Activated CD4-positive, alpha-beta T cell treated with anti-CD3 and anti-CD28 coated beads, Interleukin-10, Interleukin-2, amounts not matched to agents 100 ng/mL and 50 ng/mL, durations not matched to agents 16 hours and 8 hours (primary cell): Measurements from ENCODE around the gene ETV4.

Experiments
- DNase-seq: peaks from one replicate; pipeline ENCODE4 v3.0.0-alpha.2; 2020

The ETV4 gene

GRCh38 chr17:43546319-43547188 lies at the start of gene ETV4:
ETV4 (minus strand) TSS chr17:43546340; CDS start chr17:43545617, 723 bp downstream.
- DNase-seq, result peak; percentile 96

GRCh38 chr17:43595466-43595865 lies 49.3 kb upstream of the ETV4 start:
- no peak for DNase-seq

DNA sequence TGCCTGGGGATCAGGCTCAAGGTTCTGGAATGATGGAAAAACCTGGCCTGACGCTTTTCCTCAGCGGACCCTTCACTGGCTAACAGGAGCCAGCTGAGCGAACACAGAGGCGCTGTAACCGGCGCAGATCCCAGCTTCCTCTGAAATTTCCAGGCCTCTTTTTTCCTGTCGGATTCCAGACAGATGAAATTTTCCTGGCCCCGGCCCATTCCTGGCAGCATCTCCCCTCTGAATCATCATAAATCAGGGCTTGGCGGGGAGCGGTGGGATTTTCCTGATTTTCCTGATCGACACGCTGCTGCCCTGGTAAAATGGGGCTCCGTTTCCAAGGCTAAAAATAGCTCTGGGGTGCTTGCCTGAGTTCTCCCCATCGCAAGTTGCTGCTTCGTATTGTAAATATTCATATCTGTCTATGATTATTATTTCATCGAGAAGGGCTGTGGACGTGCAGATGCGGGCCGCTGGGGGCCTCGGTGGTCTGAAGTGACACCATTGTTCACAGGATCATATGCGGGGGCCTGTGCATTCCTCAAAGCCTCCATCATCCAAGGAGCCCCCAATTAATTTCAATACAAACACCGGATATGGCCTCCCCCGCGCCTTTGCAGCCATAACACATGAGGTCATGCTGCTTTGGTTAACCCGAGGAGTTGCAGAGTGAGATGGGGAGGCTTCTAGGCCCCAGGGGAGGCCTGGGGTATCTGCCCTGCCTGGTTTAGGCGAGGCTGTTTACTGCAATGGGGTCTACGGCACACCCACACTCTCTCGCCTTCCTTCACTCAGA lies 45.8 kb upstream of the ETV4 start:
- DNase-seq, result no peak

DNA sequence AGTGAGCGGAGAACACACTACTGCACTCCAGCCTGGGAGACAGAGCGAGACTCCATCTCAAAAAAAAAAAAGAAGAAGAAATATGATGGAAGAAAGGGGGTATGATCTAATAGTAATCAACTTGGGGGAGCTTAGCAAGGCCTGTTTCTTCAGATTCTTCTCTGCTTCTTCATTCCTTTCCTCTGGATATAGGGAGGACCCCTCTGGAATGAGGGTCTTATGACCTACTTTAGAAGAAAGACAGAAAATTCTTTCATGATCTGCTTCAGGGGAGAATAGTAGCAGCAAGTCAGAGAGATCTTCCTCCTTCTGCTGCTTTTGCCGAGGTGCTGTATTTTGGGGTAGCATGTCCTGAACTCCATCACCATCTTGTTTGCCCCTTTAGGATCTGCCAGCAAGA lies 44.9 kb upstream of the ETV4 start:
- DNase-seq, result no peak

GRCh38 chr17:43588664-43589435 lies 42.7 kb upstream of the ETV4 start:
- DNase-seq, result no peak

DNA sequence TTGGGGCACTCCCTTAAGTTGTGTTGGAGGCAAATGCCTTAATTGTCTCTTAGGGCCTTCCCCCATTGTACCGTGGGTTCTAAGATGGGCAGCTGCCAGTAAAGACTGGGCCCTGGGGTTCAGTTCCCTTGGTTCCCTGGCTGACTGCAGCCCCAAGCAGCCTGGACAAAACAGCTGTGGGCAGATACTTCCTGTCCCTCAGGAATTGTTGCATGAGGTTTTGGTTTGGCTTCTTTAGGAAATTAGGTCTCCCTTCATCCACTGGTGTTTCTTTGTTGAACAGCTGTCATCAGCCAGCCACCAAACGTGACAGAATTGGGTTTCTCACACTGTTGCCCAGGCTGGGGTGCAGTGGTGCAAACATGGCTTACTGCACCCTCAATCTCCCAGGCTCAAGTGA lies 42.0 kb upstream of the ETV4 start:
- no peak for DNase-seq

DNA sequence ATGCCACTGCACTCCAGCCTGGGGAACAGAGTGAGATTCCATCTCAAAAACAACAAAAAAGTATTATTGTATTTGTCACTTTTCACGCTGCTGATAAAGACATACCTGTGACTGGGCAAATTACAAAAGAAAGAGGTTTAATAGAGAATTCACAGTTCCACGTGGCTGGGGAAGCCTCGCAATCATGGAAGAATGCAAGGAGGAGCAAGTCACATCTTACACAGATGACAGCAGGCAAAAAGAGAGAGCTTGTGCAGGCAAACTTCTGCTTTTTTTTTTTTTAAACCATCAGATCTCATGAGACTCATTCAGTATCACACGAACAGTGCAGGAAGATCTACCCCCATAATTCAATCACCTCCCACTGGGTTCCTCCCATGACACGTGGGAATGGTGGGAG lies 41.5 kb upstream of the ETV4 start:
- no peak for DNase-seq

DNA sequence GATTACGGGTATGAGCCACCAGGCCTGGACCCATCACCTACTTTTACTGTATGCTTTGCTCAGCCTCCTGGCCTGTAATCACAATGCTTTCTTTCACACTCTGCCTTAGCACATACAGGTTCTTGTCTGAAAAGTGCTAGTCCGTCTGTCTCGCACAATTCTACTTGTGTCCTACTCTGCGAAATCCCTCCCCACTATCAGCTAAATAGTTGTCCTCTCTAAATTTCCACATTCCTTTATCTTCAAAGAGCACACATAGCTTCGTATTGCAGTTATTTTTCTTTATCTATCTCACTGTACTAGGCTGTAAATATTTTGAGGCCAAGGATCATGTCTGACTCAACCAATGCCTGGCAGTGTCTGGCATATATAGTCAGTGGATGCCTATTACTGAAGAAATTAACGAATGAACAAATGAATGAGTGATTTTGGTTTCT lies 38.5 kb upstream of the ETV4 start:
- DNase-seq, result no peak

GRCh38 chr17:43583332-43583731 lies 37.2 kb upstream of the ETV4 start:
- DNase-seq, result no peak

- DNase-seq, result no peak
These were observed 35.5 kb upstream of the ETV4 start for GRCh38 chr17:43581613-43582012.

DNA sequence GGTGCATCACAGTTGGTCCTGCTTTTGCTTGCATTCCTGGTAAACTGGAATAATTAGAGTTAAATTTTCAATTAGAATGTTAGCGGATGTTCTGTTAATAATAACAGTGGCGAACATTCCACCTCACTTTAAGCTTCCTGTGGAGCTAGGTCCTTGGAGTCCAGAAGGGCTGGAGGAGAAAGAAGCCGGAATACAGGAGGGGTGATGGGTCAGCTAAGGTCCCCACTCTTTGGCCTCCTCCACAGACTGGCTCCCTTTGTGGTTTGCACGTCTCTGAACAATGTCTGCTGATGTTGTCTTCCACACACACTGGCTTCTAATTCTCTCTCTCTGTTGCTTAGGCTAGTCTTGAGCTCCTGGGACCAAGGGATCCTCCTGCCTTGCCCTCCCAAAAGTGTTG lies 35.0 kb upstream of the ETV4 start:
- DNase-seq, result no peak

DNA sequence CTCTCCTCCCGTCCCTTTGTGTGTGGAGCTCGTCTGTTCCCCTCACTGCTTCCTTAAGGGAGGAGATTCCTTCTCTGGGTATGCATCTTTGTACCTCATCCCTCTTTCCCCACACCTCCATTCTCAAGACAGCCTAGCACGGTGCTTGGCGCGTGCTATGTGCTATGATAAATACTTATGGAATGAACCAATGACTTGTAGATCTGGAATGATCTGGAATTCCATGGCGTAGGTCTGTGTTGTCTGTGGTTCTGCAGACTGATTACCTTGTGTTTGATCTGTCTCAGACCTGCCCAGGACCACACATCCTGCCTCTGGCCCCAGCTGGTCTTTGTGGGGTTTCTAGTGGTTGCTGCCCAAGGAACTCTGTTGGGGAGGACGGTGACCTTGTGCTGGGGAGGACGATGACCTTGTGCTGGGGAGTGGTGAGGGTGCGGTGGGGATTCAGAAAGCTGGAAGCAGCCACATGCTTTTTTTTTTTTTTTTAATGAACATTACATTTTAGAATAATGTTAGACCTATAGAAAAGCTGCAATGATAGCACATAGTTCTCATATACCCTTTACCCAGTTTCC lies 33.5 kb upstream of the ETV4 start:
- DNase-seq, result no peak

DNA sequence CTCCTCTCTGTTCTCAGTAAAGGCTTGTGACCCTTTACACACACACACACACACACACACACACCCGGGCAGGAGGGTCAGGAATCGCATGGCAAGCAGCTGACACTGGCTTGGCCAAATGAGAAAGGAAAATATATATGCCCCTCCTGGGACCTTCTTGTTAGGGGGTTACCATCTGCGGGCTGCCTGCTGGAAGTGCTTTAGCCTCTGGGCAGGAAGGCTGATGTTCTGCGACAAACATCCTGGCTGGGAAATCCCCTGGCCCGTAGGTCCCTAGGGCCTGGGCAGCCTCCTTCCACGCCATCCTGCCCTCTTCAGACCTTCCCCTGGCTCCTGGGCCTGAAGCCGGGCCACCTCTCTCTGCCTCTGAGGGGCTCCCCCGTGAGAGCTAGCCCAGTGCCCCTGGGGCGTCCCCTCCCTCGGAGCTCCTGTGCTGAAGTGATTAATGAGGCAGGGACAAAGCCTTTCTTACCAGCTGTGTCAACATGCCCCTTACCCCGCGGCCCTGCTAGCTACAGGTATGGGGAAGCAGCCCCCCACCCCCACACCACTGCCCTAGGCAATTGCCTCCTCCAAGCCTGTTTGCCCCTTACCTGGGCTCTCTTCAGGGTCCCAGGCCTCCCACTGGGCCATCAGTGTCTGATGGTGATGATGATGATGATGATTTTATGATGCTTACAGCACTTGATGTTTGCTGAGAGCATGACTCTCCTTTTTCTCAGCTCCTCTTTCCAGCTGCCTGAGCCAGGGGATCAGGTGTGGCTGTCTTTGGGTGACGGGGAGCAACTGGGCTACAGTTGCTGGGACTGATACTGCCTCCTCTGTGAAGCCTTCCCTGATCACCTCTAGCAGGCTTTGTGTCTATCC lies 32.8 kb upstream of the ETV4 start:
- DNase-seq, result peak; percentile 58

DNA sequence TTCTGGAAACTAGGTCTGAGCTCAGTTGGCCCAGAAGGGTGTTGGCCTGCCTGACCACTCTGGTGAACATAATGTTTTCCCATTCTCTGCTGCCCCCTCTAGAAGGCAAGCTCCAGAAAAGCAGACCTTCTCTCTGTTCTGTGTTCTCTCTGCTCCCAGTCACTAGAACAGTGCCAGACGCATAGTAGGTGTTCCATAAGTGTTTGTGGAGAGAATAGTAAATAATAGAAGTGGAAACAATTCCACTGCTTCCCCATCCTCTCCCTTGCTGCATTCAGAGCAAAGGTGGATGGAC lies 32.2 kb upstream of the ETV4 start:
- DNase-seq, result no peak

- DNase-seq, result no peak
These were observed 31.7 kb upstream of the ETV4 start for GRCh38 chr17:43577664-43578403.

GRCh38 chr17:43576563-43577229 lies 30.6 kb upstream of the ETV4 start:
- peak; percentile 76 for DNase-seq

- no peak for DNase-seq
These were observed 28.9 kb upstream of the ETV4 start for GRCh38 chr17:43574896-43575525.

GRCh38 chr17:43574348-43574747 lies 28.2 kb upstream of the ETV4 start:
- DNase-seq, result no peak

DNA sequence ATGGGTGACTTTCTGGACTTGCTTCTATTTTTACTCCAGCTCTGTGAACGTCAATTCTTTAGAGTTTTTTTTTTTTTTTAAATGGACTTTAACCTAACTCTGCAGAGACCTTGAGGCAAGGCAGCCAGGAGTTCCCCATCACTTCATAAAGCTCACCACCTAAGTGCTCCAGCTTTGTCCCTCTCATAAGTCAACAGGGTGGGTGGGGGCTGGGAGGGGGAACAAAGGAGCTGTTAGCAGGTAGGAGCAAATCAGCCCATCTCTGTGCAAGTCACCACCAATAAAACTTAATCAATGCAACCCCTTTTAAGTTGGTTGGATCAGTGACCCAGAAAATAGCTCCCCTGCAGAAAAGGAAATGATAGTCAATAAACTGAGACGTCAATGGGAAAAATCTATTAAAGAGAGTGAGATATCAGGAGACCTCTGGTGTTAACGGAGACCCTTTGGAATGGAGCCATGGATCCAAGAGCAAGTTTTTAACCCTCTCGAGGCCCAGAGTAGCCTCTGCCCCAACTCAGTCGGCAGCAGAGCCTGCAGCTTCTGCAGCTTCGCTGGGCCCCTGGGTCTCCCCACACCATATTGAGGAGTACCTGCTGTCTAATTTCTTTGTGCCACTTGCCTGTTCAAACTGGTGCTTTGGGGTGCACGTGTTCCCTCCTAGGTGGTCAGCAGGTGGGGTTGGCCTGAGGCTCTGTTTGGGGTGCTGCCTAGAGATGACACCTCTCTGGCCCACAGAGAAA lies 27.6 kb upstream of the ETV4 start:
- no peak for DNase-seq
